Measurements from ENCODE around the gene MAGIX.
"Not testable (repeated sequence)": the region's sequence is repeated elsewhere in the genome, so short reads cannot be mapped to it uniquely, and the experiment has no call there.

Gene MAGIX

GRCh38 chrX:49163555-49164419 lies 1.2 kb downstream of the MAGIX start:
- DNase-seq: peak; percentile 92

DNA sequence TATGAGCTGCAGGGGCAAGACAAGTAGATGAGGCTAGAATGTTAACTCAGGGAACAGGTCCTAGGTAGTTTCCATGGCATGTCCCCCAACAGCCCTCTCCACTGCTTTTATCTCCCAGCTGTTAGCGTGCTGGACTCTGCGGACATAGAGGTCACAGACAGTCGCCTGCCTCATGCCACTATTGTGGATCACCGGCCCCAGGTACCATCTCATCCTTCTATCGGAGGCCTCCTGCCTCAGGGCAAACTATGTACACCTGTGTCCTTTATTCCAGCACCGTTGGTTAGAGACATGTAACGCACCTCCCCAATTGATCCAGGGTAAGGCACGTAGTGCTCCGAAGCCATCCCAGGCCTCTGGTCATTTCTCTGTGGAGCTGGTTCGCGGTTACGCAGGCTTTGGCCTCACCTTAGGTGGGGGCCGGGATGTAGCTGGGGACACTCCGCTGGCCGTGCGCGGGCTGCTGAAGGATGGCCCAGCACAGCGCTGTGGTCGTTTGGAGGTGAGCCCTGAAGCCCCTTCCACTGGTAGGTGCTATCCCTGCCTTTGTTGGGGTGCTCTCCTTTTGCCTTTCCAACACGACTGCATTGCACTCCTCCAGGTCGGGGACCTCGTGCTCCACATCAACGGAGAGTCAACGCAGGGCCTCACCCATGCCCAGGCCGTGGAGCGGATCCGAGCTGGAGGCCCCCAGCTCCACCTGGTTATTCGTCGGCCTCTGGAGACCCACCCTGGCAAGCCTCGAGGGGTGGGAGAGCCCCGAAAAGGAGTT lies 2.2 kb downstream of the MAGIX start:
- no peak for DNase-seq

GRCh38 chrX:49165901-49166881 lies 3.6 kb downstream of the MAGIX start:
- peak; percentile 88 for DNase-seq

DNA sequence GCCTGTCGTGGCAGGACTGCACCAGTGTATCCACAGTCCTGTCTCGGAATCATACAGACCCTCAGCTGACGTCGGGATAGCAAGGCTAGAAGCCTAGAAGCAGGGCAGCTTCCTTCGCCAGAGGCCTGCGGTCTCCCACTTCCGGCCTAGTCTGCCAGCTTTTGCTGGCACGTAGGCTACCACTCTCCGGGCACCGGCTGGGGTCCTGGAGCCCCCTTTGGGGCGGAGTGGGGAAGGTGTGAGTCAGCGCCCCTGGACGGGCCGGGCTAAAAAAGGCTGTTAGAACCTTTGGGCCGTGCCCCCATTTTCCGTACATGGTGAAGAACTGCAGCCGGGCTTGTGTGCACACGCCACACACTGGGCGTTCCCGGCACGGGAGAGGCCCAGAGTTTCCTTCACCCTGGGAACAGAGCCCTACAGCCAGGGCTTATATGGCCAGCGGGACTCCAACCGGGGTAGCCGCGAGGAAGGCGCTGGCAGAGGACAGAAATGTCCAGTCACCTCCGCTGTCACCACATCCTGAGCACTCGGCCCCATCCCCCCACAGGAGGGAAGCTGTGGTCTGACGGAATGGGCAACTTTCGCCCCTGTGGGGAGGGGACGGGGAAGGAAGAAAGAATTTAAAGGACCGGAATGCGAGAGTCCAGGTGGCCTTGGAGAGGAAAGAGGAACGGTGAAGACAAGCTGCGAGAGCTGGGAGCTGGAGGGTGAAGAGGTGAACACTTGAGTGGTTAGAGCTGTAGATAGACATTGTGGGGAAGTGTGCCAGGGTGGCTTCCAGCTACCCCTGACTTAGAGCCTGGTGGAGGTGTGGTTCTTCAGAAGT lies 4.6 kb downstream of the MAGIX start:
- DNase-seq: peak; percentile 85

- no peak for DNase-seq
These were observed 5.2 kb downstream of the MAGIX start for GRCh38 chrX:49167740-49168108.

DNA sequence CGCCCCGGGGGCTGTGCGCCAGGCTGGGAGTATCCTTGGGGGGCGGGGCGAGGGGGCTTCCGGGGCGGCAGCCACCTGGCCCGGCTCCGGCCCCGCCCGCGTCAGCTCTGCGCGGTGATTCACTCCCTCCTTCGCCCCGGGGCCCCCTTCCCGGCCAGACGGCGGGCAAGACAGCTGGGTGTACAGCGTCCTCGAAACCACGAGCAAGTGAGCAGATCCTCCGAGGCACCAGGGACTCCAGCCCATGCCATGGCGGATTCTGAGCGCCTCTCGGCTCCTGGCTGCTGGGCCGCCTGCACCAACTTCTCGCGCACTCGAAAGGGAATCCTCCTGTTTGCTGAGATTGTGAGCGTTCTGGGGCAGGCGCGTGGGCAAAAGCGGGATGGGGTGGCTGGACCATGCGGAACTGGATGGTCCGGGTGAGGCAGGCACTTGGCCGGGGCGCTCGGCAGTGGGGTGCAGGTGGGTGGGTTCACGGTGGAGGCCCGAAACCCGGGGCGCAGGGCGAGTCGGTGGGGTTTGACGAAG lies 9.3 kb downstream of the MAGIX start, which contains the start of gene PLP2:
Gene PLP2, plus strand, starts transcription at position 147 of the 528 bp plus-strand sequence. Its CDS starts 103 bp downstream, at position 250.
- peak; percentile 60 for DNase-seq

GRCh38 chrX:49172280-49172780 lies 9.8 kb downstream of the MAGIX start:
- DNase-seq: peak; percentile 69

DNA sequence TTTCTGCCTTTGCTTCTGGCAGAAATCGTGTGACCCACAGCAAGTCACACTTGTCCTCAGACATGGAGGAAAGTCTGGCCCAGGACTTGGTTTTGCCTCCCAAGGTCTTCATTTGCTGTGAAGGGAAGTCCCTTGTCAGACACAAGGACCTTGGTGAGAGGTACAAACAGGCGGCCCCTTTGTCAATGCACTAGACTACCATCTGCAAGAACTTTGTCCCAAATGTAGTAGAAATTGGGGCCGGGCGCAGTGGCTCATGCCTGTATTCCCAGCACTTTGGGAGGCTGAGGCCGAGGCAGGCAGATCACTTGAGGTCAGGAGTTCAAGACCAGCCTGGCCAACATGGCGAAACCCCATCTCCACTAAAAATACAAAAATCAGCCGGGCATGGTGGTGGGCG lies 11.0 kb downstream of the MAGIX start:
- not testable (repeated sequence) for DNase-seq

- no peak for DNase-seq
These were observed 12.2 kb downstream of the MAGIX start for GRCh38 chrX:49174723-49175122.

- DNase-seq: no peak
These were observed 13.1 kb downstream of the MAGIX start for GRCh38 chrX:49175435-49176274.

- DNase-seq: no peak
These were observed 14.1 kb downstream of the MAGIX start for GRCh38 chrX:49176421-49177326.

GRCh38 chrX:49177338-49177833 lies 14.8 kb downstream of the MAGIX start:
- DNase-seq: no peak

DNA sequence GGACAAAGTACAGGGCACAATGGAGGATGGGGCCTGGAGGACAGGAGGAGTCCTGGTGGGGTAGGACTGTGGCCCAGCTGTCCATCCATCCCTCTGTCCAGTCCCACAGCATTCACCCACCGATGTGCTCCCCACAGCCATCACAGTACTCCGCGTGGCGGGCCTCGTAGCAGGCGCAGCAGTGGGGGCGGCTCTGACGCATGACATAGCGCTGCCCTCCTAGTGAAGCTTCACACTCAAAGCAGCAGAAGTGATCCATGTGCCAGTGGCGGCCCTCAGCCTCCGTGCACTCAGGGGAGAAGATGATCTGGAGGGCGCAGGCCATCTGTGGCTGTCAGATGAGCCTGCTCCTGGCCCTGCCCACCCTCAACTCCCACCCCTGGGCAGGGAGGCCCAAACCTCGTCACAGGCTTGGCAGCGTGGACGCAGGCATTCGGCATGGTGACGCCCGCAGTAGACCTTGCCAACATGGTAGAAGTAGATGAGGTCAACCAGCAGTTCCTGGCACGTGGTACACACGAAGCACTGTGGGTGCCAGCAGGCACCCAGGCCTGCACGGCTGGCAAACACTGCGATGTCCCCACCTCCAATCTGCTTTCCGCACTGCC lies 15.4 kb downstream of the MAGIX start:
- DNase-seq: no peak

GRCh38 chrX:49178537-49178936 lies 16.0 kb downstream of the MAGIX start:
- DNase-seq: no peak

DNA sequence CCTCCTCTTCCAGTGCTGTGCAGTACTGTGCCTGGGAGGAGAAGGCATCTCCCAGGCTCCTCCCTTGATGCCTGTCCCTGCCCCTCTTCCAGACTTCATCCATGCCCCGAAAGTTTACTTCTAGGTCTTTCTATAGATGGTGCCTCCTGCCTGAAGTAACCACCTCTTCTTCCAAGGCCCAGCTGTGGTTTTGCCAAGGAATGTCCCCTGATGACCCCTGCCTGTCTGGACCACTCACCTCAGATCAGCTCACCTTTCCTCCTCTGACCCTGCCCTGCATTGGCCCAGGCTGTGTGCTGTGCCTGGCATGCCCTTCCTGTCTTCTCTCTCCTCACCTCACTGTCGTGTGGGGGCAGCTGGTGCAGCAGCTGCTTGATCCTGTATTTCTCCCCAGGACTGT lies 16.8 kb downstream of the MAGIX start:
- DNase-seq: no peak

GRCh38 chrX:49183701-49184281 lies 21.2 kb downstream of the MAGIX start:
- no peak for DNase-seq

GRCh38 chrX:49184294-49185281 lies 22.0 kb downstream of the MAGIX start:
- DNase-seq: peak; percentile 76
